Parietal lobe (tissue), 1 donor: ENCODE data around the gene FCER2. TPM values are rescaled to one million over a fixed set of nuclear protein-coding genes. Genes with fewer than 3 reads are reported as not detected.

Source experiments
- total RNA-seq: library from RNA; depleted of rRNA; stranded (reverse); fragments of >200 nt; gene quantifications from one replicate; pipeline ENCODE4 v1.2.3, GENCODE V29; 2014

Gene FCER2
- total RNA-seq: not detected

DNA sequence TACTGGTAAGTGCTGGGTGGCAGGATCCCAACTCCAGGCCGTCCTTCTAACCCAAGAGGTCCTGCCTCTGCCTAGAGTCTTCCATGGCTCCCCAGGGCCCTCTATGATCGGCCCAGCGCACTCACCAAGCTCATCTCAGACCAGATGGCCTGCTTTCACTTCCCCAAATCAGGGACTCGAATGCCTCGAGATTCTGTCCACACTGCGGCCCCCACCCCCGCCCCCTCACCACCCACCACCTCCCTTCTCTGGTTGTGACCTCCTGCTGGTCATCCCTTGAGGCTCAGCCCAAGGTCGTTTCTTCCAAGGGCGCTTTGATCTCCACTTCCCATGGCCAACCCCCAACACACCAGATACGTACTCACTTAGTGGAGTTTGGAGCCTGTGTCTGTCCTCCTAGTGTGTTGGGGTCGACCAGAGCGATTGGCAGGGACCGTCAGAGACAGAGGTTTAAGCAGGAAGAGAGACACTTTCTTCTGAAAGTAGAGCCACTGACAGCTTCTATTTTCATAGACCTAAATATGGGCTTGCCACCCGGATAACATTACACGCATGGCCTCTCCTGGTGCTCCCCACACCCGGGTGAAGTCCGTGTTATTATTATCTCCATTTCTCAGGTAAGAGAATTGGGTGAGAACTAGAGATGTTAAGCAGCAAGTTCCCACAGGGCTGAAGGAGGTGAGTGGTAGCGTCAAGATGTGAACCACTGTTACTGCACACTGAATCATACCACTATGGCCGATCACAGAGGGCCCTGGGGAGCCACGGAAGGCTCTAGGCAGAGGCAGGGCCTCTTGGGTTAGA, at the start of gene FCER2:
Gene FCER2 (minus strand): TSS at position 478 of the 804 bp plus-strand sequence. CDS start 2,371 bp downstream, outside the sequence.

DNA sequence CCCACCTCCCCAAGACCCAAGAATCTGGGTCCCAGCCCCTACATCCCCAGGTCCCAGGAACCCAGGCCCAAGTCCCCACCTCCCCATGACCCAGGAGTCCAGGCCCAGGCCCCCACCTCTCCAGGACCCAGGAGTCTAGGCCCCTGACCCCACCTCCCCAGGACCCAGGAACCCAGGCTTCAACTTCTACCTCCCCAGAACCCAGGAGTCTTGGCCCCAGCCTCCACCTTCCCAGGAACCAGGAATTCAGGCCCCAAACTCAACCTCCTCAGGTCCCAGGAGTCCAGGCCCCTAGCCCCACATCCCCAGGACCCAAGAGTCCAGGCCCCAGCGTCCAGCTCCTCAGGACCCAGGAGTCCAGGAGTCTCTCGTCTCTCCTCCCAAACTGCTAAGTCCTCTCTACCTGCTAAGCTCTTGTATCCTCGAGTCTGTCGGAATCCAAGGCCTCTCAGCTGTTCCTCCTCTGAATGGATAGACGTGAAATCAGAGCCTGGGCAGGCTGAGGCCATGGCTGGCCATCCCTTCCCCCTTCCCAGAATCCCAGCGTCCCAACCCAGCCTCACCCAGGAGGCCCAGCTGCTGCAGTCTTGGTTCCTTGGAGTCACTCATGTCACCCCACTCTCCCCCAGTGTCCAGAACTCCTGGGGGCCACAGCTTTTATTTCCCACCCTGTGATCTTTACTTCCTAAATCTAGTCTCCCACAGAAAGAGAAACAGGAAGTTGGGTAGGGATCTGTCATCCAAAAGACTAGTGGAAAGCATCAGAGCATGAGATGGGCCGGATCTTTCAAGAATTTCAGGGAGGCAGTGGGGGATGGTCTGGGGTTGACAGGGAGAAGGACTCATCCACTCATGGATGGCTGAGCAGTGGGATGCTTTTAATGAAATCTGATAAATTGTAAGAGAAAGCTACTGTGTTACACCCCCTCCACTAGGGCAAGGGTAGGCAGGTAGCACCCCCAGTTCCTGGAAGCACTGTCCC, 45.3 kb upstream of the FCER2 start, which contains the start of gene CD209:
Gene CD209 (minus strand): TSS at position 632 of the 982 bp plus-strand sequence. CDS start 23 bp downstream, at position 609.

GRCh38 chr19:7732045-7732444, 30.1 kb upstream of the FCER2 start, which contains the start of gene CLEC4G:
CLEC4G (minus strand) TSS chr19:7732110; CDS start chr19:7732102, 8 bp downstream.

DNA sequence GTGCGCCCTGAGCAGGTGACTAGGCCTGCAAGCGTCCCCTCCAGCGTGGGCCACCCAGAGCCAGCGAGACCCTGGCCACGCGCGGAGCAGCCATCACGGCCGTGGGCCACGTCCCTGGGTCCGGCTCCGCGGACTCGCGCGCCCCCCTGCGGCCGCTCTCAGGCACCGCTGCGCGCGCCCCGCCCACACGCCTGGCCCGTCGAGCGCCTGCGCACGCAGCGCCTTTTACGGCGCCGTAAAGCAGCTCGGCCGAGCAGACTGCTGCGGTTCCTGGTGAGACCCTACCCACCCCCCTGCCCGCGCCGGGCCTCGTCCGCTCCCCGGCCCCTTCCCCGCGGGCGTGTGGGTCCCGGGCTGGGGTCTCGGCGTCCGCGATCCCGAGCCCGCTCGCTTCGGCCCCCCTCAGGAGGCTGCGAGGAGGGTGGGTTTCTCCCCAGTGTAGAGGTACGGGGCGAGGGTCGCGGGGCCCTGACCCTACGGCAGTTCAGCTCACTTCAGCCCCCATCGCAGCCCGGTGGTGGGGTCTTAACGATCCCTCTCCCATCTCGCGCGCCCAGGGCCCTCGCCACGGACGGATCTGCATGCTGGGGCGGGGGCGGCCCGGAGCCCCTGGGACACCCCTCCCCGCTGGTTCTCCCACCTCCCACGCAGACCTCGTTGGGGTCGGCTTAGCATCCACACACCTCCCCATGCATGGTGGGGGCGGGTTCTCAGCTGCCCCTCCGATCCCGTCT, 21.2 kb downstream of the FCER2 start, which contains the start of gene TRAPPC5:
Gene TRAPPC5 (plus strand): TSS at position 228 of the 734 bp plus-strand sequence. CDS start 1,421 bp downstream, outside the sequence.

GRCh38 chr19:7676854-7677253, 25.1 kb downstream of the FCER2 start, which contains the start of gene MCEMP1:
MCEMP1 (plus strand) TSS chr19:7677090; CDS start chr19:7677121, 31 bp downstream.

DNA sequence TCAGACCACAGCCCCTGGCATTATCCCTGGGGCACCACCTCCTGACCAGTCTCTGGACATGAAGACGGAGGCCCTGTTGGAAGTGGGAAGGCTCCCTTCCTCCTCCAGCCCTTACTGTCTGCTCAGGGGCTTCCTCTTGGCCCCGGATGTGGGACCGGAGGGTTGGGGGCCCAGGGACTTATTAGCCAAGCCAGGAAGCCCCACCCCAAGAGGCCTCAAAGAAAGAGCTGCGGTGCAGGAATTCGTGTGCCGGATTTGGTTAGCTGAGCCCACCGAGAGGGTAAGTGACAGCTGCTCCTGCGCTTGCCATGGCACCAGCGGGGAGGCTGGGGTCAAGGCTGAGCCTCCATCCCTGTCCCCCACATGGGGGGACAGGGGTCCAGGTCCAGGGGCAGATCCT, 33.1 kb downstream of the FCER2 start, which contains the start of gene RETN:
Gene RETN (plus strand): TSS at position 208 of the 400 bp plus-strand sequence. CDS start 278 bp downstream, outside the sequence.

Other genes with a start within 250 kb of the FCER2 start
- gene PEX11G, start 213.1 kb downstream of the FCER2 start, total RNA-seq: 0.94 TPM
- 14.7 TPM for gene ZNF358, start 186.0 kb downstream of the FCER2 start, total RNA-seq
- 13.1 TPM for gene MCOLN1, start 179.5 kb downstream of the FCER2 start, total RNA-seq
- gene PNPLA6, start 166.4 kb downstream of the FCER2 start, total RNA-seq: 57.9 TPM
- 28.2 TPM for gene CAMSAP3, start 106.3 kb downstream of the FCER2 start, total RNA-seq
- gene XAB2, start 72.6 kb downstream of the FCER2 start, total RNA-seq: 32.9 TPM
- gene PET100, start 72.3 kb downstream of the FCER2 start, total RNA-seq: 23.2 TPM
- not detected for gene PCP2, start 68.4 kb downstream of the FCER2 start, total RNA-seq
- 3.4 TPM for gene STXBP2, start 65.0 kb downstream of the FCER2 start, total RNA-seq
- not detected for gene RETN, start 33.1 kb downstream of the FCER2 start, total RNA-seq
- not detected for gene MCEMP1, start 25.0 kb downstream of the FCER2 start, total RNA-seq
- 13.1 TPM for gene TRAPPC5, start 21.3 kb downstream of the FCER2 start, total RNA-seq
- gene CLEC4G, start 30.0 kb upstream of the FCER2 start, total RNA-seq: not detected
- gene CD209, start 45.4 kb upstream of the FCER2 start, total RNA-seq: not detected
- not detected for gene CLEC4M, start 61.1 kb upstream of the FCER2 start, total RNA-seq
- gene EVI5L, start 128.1 kb upstream of the FCER2 start, total RNA-seq: 57.0 TPM
- gene PRR36, start 172.3 kb upstream of the FCER2 start, total RNA-seq: 6.6 TPM
- not detected for gene LRRC8E, start 186.4 kb upstream of the FCER2 start, total RNA-seq
- gene MAP2K7, start 201.7 kb upstream of the FCER2 start, total RNA-seq: 8.5 TPM
- gene TGFBR3L, start 212.7 kb upstream of the FCER2 start, total RNA-seq: not detected
- 6.6 TPM for gene SNAPC2, start 218.2 kb upstream of the FCER2 start, total RNA-seq
- 38.5 TPM for gene CTXN1, start 224.0 kb upstream of the FCER2 start, total RNA-seq
- 40.4 TPM for gene TIMM44, start 241.5 kb upstream of the FCER2 start, total RNA-seq